Fibroblast of lung (primary cell): ENCODE data around the gene CLDN18. TPM values are rescaled to one million over a fixed set of nuclear protein-coding genes. Genes with fewer than 3 reads are reported as not detected.

ENCODE experiments used
- polyA plus RNA-seq, 2 donors: library from polyadenylated mRNA; depleted of rRNA in 1 of 2; stranded (reverse) in 1 of 2; unstranded in 1 of 2; fragments of >200 nt; gene quantifications; 2 replicates each; pipeline ENCODE4 v1.2.1, GENCODE V29; 2011 to 2012; ENCODE audit warnings: missing spikeins in 1 of 2
- total RNA-seq: library from RNA; depleted of rRNA; stranded (reverse); fragments of >200 nt; gene quantifications from 2 replicates; pipeline ENCODE4 v1.2.1, GENCODE V29; 2014

Gene CLDN18
- total and polyA plus RNA-seq, 2 donors (not counting 1 experiment from before 2014, with no cell fraction given): not detected

Other genes starting within 250 kb of the CLDN18 start
- gene SOX14, start 245.8 kb upstream of the CLDN18 start, total RNA-seq: not detected in 2 replicates
- gene SOX14, start 245.8 kb upstream of the CLDN18 start, polyA plus RNA-seq: not detected in 2 replicates
- gene DZIP1L, start 105.4 kb downstream of the CLDN18 start, total RNA-seq: 16.9 and 22.6 TPM in 2 replicates
- 5.2 and 8.9 TPM in 2 replicates for gene DZIP1L, start 105.4 kb downstream of the CLDN18 start, polyA plus RNA-seq
- gene A4GNT, start 122.2 kb downstream of the CLDN18 start, total RNA-seq: not detected in 2 replicates
- not detected in 2 replicates for gene A4GNT, start 122.2 kb downstream of the CLDN18 start, polyA plus RNA-seq
- 19.7 and 21.6 TPM in 2 replicates for gene DBR1, start 164.8 kb downstream of the CLDN18 start, total RNA-seq
- 16.2 and 18.2 TPM in 2 replicates for gene DBR1, start 164.8 kb downstream of the CLDN18 start, polyA plus RNA-seq
- 45.9 and 49.6 TPM in 2 replicates for gene ARMC8, start 177.1 kb downstream of the CLDN18 start, total RNA-seq
- 43.6 and 44.7 TPM in 2 replicates for gene ARMC8, start 177.1 kb downstream of the CLDN18 start, polyA plus RNA-seq